Measurements from ENCODE around the gene GNAI1. TPM values are rescaled to one million over a fixed set of nuclear protein-coding genes. Genes with fewer than 3 reads are reported as not detected.

GNAI1 gene
- total RNA-seq, 1 experiment from 2014 or later: 26.4 TPM

DNA sequence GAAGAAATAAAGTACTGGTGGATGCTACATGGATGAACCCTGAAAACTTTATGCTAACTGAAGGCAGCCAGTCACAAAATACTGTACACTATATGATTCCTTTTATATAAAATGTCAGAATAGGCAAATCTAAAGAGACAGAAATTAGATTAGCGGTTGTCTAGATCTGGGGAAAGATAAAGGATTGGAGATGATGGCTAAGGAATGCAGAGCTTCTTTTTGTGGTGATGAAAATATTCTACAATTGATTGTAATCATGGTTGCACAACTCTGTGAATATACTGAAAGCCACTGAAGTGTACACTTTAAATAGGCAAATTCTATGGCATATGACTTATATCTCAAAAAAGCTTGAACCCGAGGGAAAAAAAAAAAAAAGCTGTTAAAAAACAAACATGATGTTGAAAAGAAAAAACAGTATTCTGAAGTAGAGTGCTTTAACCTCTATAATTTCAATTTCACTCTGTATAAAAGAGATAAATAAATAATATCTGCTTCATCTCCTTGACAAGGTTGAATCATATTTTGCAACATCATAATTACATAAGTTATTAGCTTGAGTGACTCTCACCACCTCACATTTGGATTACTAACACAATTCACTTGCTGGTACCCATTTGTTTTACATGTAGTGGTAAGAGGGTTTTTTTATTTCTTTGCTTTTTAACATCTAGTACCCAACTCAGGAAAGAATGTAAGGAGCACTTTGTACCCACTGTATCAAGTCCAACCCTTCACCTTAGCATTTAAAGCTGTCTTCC, 2.8 kb upstream of the GNAI1 start:
- DNase-seq (ENCODE audit: extremely low read depth, low read depth): no peak

DNA sequence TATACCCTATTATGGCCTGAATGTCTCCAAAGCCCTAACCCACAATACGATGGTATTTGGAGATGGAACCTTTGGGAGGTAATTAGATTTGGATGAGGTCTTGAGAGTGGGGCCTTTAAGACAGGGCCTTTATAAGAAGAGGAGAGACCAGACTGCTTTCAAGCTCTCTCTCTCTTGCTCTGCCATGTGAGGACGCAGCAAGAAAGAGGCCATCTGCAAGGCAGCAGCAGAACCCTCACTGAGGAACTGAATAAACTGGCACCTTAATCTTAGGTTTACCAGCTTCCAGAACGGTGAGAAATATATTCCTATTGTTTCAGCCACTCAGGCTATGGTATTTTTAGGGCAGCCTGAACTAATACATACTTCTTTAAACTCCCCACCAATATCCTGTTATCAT, 2.0 kb upstream of the GNAI1 start:
- DNase-seq (ENCODE audit: extremely low read depth, low read depth): no peak

DNA sequence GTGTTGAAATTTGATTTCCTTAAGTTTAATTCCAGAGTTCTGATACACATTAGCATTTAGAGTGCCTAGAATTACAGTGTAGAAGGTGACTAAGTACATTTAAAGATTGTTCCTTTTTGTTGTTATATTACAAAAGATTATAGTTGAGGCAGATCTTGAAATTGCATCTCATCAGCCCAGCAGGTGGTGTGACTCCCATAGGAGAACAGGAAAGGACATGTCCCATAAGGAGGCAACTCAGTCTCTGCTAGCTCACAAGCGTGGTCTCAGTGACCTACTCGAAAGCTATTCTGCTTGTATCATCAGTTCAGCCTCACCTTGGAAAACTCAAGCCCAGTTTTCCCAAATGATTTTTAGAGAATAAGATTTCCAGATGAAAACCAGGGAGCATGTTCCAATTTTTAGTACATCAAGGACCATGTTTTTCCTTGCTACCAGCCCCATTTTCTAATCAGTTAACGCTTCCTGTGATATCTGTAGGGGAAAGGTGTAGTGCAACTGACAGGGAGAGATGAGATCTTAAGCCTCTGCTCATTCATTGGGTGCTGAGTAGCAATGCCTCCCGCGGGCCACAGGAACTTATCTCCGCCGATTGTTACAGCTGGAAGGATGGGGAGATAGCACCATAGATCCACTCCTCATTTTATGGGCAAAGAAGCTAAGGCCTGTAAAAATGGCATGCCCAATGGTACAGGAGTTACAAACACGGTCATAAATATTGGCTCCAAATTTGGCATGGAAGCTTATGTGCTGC, 1.1 kb upstream of the GNAI1 start:
- DNase-seq (ENCODE audit: extremely low read depth, low read depth): no peak

DNA sequence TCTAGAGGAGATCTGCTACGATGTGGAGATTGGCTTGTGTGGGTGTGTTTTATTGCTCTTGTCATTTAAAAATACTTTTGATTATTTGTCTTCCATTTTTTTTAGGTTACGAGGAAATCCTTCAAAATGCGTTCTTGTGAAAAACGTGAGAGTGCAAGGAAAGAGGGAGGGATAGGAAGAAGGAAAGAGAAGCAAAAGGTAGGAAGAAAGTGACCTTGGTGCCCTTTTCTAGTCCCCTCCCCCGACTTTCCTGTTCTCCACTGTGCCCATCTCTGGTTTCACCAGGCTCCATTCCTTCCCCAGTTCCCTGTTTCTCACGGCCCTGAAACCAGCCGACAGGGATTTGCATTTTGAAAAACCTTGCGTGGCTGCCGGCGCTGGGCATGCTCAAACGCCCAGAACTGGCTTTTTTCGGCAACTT, 506 bp upstream of the GNAI1 start:
- DNase-seq (ENCODE audit: extremely low read depth, low read depth): no peak

DNA sequence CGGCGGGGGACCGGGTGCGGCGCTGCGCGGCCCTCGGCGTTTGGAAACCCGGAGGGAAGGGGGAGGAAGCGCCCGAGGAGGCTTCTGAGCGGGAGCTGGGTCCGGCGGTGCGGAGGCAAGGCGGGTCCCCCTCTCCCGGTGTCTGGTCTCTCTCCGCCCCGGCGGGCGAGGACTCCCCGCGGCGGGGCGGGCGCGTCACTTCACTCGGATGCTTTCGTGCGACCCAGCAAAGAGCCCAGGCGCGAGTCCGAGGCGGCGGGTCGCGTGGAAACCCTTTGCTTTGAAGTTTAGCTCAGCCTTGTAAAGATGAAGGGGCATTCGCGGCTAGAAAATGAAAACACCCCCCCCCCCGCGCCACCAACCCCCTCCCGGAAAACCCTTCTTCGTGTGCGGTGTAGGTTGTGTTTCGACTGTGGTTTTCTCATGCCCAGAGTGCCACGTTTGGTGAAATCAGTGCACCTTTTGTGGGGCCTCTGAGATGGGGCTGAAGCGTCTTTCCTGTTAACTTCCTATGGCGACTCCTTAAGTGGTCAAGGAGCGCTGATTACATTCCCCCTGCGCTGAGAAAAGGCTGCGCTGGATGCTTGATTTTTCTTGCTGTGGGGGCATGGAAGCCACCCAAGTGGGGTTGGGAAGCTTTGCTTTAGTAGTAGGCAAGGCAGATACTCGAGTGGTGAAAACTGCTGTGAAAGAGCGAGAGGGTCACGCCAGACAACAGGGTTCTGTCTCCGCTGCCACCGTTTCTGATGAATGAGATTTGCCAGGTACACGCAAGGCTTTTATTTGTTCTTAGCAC, 876 bp downstream of the GNAI1 start:
- DNase-seq (ENCODE audit: extremely low read depth, low read depth): no peak

DNA sequence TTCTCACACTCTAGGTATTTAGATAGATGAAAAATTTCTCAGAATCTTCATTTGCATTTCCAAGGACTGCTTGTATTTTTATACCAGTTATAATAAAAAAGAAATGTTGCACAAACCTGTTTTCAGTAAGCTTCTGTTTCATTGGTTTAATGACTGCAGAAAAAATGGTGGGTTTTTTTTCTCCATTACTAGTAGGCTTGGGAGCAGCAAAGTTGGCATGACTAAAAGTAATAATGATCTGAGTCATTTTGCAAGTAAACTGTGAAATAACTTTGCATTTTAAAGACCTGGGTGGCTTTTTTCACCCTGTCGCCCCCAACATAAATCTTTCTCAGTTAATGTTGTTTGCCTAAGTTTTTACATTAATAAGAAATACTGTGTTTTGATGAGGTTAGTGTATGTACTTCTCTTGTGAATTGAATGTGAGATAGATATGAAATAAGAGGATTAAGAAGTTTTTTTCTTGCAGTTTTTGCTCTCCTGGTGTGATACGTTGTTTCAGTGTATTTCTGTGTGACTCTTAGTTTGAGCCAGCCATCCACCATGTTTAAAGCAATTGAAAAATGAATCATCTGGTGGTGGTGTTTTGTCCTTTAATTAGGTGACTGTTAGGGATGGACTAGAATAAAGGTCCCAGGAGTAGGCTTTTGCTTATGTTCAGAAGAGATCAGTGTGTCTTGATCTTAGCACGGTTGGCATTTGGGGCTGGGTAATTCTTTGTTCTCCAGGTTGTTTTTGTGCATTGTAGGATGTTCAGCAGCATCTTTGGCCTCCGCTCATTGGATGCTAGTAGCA, 1.8 kb downstream of the GNAI1 start:
- DNase-seq (ENCODE audit: extremely low read depth, low read depth): peak; percentile 45

DNA sequence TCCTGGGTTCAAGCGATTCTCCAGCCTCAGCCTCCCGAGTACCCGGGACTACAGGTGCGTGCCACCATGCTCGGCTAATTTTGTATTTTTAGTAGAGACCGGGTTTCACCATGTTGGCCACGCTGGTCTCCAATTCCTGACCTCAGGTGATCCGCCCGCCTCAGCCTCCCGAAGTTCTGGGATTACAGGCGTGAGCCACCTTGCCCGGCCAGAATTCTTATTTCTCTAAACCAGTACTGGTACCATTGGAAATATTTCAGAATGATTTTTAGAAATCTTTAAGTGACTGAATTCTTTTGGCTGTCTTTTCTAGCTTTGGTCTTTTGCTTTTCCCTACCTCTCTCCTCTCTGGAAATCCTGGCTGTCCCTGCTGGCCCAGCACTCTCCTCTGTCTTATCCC, 2.8 kb downstream of the GNAI1 start:
- DNase-seq (ENCODE audit: extremely low read depth, low read depth): no peak

DNA sequence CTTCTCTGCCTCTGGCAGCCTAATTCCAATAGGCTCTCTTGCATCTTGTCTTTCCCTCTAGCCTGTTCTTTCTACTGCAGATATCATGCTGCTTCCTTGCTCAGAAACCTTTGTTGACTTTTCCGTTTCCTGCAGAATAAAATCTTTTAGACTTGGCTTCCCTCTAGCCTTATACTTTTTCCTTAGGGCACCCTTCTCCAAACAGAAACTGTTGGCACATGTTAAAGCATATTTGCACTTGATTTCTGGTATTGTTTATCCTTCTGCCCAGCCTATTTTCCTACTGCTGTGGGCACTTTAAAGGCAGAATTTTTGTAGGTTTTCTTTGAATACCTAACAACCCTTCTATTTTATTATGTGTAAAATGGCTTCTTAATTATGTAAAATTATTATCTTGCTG, 4.6 kb downstream of the GNAI1 start:
- no peak for DNase-seq (ENCODE audit: extremely low read depth, low read depth)

DNA sequence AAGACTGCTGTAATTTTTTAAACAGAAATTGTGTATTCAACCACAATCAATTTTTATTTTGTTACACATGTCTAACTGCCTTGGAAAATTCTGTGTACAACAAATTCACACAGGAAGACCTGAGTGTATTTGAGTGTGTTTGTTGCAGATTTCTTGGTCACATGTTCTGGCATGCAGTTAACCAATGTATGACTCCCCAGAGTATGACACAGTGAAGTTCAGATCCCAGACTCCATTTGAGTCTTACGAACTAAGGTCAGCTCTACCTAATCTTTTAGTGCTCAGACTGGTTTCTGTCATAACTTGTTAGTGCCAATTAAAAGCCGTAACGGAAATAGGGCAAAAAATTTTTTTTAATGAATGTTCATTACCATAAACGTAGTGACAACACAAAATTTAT, 5.8 kb downstream of the GNAI1 start:
- no peak for DNase-seq (ENCODE audit: extremely low read depth, low read depth)

DNA sequence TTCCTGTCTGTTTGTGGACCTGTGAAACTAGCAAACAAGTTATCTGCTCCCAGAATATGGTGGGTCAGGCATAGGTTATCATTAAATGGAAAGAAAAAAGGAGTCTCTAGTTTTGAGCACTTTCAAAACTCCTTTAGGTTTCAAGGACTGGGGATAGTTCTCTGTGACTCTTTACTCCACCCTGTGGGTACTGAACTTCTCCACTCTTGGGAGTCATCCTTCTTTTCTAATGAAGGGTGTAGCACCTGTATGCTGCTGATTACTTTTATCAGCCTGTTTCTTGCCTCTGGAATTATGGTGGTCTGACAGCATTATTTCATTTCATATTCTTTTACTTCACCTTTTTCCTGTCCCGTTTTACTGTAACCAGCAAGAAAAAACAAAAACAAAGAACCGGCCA, 6.7 kb downstream of the GNAI1 start:
- no peak for DNase-seq (ENCODE audit: extremely low read depth, low read depth)

DNA sequence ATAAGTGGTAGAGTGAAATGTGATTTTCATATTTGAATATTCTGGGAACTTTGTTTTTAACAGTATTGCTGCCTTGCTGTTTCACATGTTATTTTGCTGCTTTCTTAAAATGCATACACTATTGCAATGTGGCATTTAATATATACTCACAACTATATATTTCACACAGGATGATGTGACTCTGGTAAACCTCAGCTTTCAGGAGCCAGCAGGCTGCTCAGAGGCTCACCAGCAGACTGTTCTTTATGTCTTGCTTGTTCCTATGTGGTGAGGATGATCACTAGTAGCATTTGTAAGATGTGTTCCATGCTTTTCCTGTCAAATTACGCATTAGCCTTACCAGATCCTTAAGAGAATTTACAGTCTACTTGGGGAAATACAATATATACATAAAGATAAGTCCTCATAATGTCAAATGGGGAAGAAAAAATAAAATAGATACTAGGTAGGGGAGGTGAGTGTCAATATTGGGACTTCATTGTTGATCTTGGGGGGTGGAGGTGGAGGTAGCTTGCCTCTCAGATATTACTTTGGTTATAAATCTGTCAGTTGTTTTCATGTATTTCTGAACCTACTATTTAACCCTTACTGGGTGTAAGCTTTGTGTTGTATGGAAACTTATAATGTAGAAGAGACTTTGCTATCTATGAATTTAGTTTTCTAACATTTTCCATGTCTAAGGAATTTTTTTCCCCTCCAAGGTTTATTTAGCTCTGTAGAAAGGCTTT, 8.4 kb downstream of the GNAI1 start:
- DNase-seq (ENCODE audit: extremely low read depth, low read depth): no peak

DNA sequence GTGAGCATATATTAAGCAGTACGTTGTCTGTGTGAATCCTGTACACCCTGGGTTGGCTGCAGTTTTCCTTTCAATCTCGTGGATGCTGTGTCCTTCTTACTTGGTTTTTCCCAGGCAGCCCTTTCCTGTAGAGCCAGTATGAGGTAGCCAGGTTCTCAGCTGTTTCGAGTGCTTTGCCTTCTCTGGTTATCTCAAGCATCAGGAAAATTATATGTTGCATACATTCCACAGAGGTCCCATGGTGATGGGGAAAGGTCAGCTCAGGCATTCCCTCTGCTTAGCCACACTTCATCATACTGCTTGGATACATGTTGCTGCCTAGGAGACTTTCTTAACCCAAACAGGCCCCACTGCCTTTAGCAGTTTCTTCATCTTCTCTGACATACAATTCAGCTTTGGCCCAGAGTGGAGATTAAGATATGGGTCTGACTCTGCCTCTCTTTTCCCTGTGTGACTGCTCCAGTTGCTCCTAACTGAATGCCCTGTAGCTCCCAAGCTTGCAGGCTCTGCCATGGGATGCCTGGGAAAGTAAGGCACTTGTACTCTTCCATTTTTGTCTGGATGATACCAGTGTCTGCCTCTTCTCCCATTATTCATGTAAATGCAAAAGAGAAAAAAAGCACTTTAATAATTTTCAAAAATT, 11.3 kb downstream of the GNAI1 start:
- no peak for DNase-seq (ENCODE audit: extremely low read depth, low read depth)

DNA sequence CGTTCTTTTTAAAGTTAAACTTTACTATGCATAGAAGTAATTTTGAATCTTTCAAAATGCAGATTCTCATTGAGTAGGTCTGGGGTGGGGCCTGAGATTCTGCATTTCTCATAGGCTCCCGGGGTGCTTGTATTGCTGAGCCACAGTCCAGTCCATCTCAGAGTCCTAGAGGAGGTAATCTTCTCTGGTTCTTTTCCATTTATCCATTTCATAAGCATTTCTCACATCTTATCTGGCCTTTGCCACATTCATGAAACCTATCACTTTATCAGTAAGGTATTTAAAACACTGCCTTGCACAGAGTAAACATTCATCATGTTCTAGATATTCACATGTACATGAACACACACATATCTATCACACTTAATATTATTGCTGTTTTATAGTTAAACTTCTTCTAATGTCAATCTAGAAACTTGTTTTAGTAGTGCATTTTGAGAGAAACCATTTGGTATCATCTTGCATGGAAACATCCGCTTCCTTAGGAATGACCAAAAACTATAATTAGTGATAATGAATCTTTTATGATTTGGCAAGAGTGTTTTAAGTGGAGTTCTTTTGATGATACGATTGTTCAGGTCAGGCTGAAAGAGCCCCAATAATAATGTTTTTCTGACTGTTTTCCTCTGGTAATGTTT, 12.0 kb downstream of the GNAI1 start:
- no peak for DNase-seq (ENCODE audit: extremely low read depth, low read depth)

DNA sequence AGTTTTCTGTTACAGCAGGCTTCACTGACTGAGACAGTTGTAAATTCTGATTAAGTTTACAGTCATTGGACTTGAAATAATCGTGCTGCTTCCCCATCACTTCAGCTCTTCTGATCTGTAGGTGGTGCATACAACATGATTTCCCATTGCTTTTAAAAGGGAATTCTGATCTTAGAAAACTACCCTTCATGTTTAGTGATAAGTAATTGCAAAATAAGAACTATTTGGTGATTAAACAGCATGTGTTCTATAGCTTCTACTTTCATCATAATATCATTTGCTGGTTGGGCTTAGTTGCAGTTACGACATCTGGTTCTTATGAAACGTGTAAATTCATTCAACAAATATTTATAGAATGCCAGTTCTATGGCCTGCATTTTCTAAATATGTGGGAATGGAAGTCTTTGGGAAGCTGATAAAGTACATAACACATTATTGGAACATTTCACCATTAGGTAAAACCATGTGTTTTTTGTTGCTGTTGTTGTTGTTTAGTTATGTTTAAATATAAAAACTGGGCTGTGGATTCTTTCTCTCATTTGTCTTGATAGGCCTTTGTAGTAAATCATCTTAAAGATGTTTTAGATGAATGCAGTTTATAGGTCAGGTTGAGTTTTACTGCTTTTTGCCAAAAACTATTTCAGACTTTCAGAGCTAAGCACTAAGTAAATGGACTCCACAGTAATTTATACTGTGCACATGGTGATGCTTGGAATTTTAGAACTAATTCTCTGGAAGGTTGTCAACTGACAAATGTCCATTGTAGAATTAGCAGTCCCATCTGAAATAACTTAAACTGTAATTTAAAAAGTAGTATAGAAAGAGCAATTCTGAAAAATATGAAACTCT, 13.1 kb downstream of the GNAI1 start:
- peak; percentile 57 for DNase-seq (ENCODE audit: extremely low read depth, low read depth)

DNA sequence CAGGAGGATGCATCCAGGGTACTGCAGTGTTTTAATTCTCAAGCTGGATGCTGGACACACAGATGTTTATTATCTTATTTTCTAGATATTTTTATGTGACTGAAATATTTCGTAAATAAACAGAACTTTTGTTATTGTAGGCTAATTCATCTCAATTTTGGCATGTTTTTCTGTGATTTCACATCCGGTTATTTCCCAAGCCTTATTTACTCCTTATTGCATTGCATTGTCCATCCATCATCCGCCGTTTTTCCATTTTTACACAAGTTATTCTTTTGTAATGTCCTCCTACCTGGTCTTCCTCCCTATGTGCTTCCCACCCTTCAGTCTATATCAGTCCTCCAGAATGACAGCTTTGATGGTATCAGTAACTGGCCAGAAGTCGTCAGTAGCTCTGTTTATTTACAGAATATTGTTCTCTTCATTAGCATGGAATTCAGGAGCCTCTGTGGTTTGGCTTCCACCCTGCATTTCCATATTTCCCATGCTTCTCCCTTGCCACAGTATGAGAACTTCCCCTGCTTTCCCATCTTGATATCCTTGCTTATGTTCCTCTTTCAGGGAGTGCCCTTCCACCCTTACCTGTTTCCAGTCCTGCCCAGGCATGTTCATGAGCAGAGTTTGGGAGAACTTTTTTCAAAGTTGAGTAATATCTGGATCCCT, 16.1 kb downstream of the GNAI1 start:
- no peak for DNase-seq (ENCODE audit: extremely low read depth, low read depth)

DNA sequence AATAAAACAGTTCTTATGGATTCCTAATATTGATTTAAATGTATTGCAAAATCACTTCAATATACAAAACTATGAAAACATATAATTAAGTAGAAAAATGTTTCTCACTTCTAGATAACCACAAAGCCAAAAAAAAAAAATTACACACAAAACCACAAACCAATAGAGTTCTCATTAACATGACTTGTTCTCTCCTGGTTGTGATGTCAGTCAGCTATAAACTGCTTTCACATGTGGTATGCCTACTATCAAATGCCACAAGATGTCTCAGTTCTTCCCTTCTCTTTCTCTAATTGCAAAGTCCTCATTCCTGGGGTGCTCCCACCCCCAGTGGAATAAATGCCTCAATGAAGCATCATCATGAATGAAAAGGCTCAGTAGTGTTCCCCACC, 16.6 kb downstream of the GNAI1 start:
- no peak for DNase-seq (ENCODE audit: extremely low read depth, low read depth)

DNA sequence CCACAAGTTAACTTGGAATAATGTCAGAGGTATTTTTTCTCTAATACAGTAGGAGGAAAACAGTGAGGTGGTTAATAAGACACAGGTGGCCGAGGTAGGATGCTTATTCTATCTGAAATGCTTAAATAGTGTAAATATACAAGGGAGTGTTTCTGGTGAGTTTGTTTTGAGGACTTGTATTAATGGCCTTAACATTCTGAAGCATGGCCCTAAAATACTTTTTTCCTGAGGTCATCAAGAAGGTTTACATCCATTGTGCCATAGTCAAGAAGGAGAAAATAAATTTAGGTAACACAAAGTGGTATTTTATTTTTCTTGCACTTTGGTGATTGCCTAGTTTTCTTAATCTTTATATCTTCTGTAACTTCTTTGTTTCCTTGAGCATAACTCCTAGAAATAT, 18.8 kb downstream of the GNAI1 start:
- no peak for DNase-seq (ENCODE audit: extremely low read depth, low read depth)

All from NCI-H460 (cell line).